Heart left ventricle (tissue), 16 donors: ENCODE measurements around the gene LASP1. TPM values are rescaled to one million over a fixed set of nuclear protein-coding genes. Genes with fewer than 3 reads are reported as not detected.

ENCODE experiments used
- ATAC-seq, 4 donors: fragments of 200-7000 bp; cut with Tn5 transposase; one replicate each; pipeline ENCODE4 v1.9.1; 2020 to 2022; ENCODE audit warnings: moderate library complexity in 4 of 4, mild to moderate bottlenecking in 3 of 4, moderate number of reproducible peaks in 1 of 4
- DNase-seq, 5 donors: peaks; one replicate each; pipeline ENCODE4 v3.0.0-alpha.2; 2020
- H3K27ac ChIP-seq, 12 donors: fragments of 200-600 bp; sonication (generic) in 4 of 12; one replicate each; pipeline versions ENCODE4 v1.5.0 to v1.8.0; 2016 to 2022; ENCODE audit warnings: mild to moderate bottlenecking in 2 of 12
- H3K27me3 ChIP-seq, 9 donors: fragments of 200-600 bp; sonication (generic) in 2 of 9; one replicate each; pipeline versions ENCODE4 v1.5.1 to v1.8.0; 2016 to 2022; ENCODE audit warnings: mild to moderate bottlenecking in 3 of 9
- H3K36me3 ChIP-seq, 9 donors: fragments of 200-600 bp; sonication (generic) in 2 of 9; one replicate each; pipeline versions ENCODE4 v1.5.0 to v1.8.0; 2018 to 2022; ENCODE audit warnings: mild to moderate bottlenecking in 2 of 9
- H3K4me1 ChIP-seq, 12 donors: fragments of 200-600 bp; sonication (generic) in 4 of 12; one replicate each; pipeline versions ENCODE4 v1.5.0 to v1.8.0; 2016 to 2022; ENCODE audit warnings: mild to moderate bottlenecking in 3 of 12
- H3K4me3 ChIP-seq, 12 donors: fragments of 200-600 bp; sonication (generic) in 4 of 12; one replicate each; pipeline versions ENCODE4 v1.5.0 to v1.8.0; 2017 to 2022; ENCODE audit warnings: mild to moderate bottlenecking in 9 of 12, moderate library complexity in 4 of 12
- H3K9me3 ChIP-seq, 12 donors: fragments of 200-600 bp; sonication (generic) in 4 of 12; one replicate each; pipeline versions ENCODE4 v1.5.0 to v1.8.0; 2016 to 2022; ENCODE audit warnings: mild to moderate bottlenecking in 1 of 12
- CTCF ChIP-seq, 12 donors: fragments of 200-600 bp; sonication (generic) in 4 of 12; IDR thresholded peaks; one replicate each; pipeline versions ENCODE4 v1.5.0 to v1.8.0; 2018 to 2022; ENCODE audit warnings: antibody characterized with exemption in 12 of 12, mild to moderate bottlenecking in 5 of 12
- POLR2A ChIP-seq, 2 donors: fragments of 450-650 bp; IDR thresholded peaks; one replicate each; pipeline ENCODE4 v1.6.1; 2017; ENCODE audit warnings: antibody characterized with exemption in 2 of 2, mild to moderate bottlenecking in 2 of 2, moderate library complexity in 2 of 2
- WGBS, 4 donors: extraction: QIAGEN DNeasy Blood & Tissue Kit in 2 of 4; methylation state at CpG; one replicate each; pipeline versions ENCODE4 v1.1.5 to v1.1.7; 2013 to 2018; 5-methylcytosine and 5-hydroxymethylcytosine counted together
- intact Hi-C, 10 donors: fragments of 100-400 bp; cut with DNase I; formaldehyde crosslinking; loops; one replicate each; pipeline versions ENCODE4 v1.11.1 to v1.14.2; 2022
- polyA plus RNA-seq, 2 donors: library from polyadenylated mRNA; stranded (reverse); fragments of 200-250 nt; gene quantifications; one replicate each; pipeline ENCODE4 v1.2.3, GENCODE V29; 2013
- total RNA-seq, 9 donors: library from RNA; depleted of rRNA in 2 of 9; stranded (reverse); fragments of >200 nt in 2 of 9; fragmentation: NEBNext Ultra II Directional in 3 of 9; extraction: Animal tissue kit (Norgen Biotek cat#: 25700) in 3 of 9; gene quantifications; one replicate each; pipeline versions ENCODE4 v1.1.0 to v1.2.4, GENCODE V29; 2016 to 2023
- donor health status: ischemic (EF 13 %, LVEDD 7.1; RV severe dilation, severe dysfunction).
- donor health status: healthy with polysubstance abuse.
- donor health status: DM: no; HTN: yes; CAD: no.
- donor health status: DM: no; HTN: no; CAD: no.
- donor health status: ischemic (EF 25% LVEDD 6.9; RV normal size, moderate dysfunction).
- donor health status: ischemic (EF 25% LVEDD 5.7; RV mildly dilated, moderate dysfunction).
- donor health status: healthy.
- donor health status: DM: yes; HTN: yes; CAD: no.
- donor health status: ischemic (EF 35%, LVEDD 5.7; RV mildly dilated, moderate dysfunction).
- donor health status: nonischemic (EF 11% LVEDD 7.7; RV severe dilation, severe dysfunction).
- donor health status: DM: yes; HTN: yes; CAD: no.
- donor health status: PGD.
- donor health status: ischemic (EF 29% LVEDD 5.4; RV normal size, mild dysfunction).
- donor health status: nonischemic (EF 23%, LVEDD 6.1; RV moderate dilation, normal function).

LASP1 gene
- total and polyA plus RNA-seq, 11 donors, result 18.2 to 88.2 (median 26.7) TPM

GRCh38 chr17:38899421-38899820, 29.6 kb downstream of the LASP1 start:
- Histone ChIP-seq H3K36me3 (peaks cover 0 to 68% (median 40%) of the 10 kb centered on the region in 9 donors), H3K27me3 (no peaks in the 10 kb centered on the region), H3K27ac (peak overlapping the region in 11 of 12 donors; percentile 52 to 85 (median 78))

GRCh38 chr17:38900978-38901656, 31.3 kb downstream of the LASP1 start:
- Histone ChIP-seq H3K27ac (peak overlapping the region; percentile 7 to 85 (median 55)), H3K4me1 (peaks cover 19 to 90% (median 69%) of the 10 kb centered on the region in 12 donors), H3K27me3 (no peaks in the 10 kb centered on the region), H3K36me3 (peaks cover 0 to 66% (median 42%) of the 10 kb centered on the region in 9 donors), H3K4me3 (peak overlapping the region in 1 of 12 donors; percentile 2), H3K9me3 (no peaks in the 10 kb centered on the region)
- TF ChIP-seq CTCF (IDR thresholded peaks at IDR 0.05), result no peak
- no peak for TF ChIP-seq POLR2A (IDR thresholded peaks at IDR 0.05)
- DNase-seq (peak in 2 of 5 donors; percentile 66 to 76), ATAC-seq (peak; percentile 5 to 70 (median 38))
- intact Hi-C loops, result no loop called here
- WGBS, 4 donors, result 21 to 32% (median 29%) methylated on average over 8 to 10 of the region's 10 CpGs

More at GRCh38 chr17:38899421-38899820, 29.6 kb downstream of the LASP1 start:
- no peak for DNase-seq
- Histone ChIP-seq H3K4me3 (peak overlapping the region in 1 of 12 donors; percentile 33), H3K9me3 (no peaks in the 10 kb centered on the region), H3K4me1 (peaks cover 19 to 90% (median 77%) of the 10 kb centered on the region in 12 donors)
- no peak for TF ChIP-seq CTCF (IDR thresholded peaks at IDR 0.05)
- no peak for ATAC-seq
- WGBS, 4 donors, result 83 to 99% (median 86%) methylated on average over 5 of the region's 5 CpGs
- intact Hi-C loops, result no loop called here

DNA sequence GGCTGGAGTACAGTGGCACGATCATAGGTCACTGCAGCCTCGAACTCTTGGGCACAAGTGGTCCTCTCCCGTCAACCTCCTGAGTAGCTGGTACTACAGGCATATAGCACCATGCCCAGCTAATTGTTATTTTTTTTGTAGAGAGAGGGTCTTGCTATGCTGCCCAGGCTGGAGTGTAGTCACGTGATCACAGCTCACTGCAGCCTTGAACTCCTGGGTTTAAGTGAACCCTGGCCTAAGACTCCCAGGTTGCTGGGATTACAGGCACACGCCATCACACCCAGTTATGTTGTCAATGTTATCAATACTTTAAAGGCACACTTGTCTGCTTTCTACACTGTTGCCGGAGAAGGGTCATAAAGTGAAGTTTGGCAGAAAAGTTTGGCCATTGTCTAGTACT, 33.5 kb downstream of the LASP1 start:
- WGBS, 4 donors, result 88 to 94% (median 93%) methylated on average over 6 of the region's 6 CpGs
- no peak overlapping the region for H3K4me3 ChIP-seq
- no peak overlapping the region for H3K27ac ChIP-seq
- ATAC-seq (no peak), DNase-seq (no peak)
- peaks cover 0 to 62% (median 38%) of the 10 kb centered on the region in 9 donors for H3K36me3 ChIP-seq
- peaks cover 6 to 90% (median 68%) of the 10 kb centered on the region in 12 donors for H3K4me1 ChIP-seq
- TF ChIP-seq POLR2A (IDR thresholded peaks at IDR 0.05) (no peak), CTCF (IDR thresholded peaks at IDR 0.05) (no peak)
- no peaks in the 10 kb centered on the region for H3K27me3 ChIP-seq
- H3K9me3 ChIP-seq, result no peaks in the 10 kb centered on the region
- intact Hi-C loops, result no loop called here

DNA sequence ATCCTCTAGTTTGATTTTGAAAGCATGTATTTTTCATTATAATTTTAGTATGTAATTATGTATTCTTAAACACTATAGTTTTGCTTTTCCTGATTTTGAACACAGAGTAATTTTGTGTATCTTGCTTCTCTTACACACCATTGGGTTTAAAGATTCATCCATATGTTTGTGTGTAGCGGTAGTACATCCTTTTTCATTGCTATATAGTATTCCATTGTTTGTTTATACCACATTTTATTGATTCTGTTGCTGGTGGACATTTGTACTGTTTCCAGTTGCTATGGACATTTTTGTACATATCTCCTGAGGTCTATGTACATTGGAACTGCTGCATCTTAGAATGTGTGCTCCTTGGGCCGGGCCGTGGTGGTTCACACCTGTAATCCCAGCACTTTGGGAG, 35.0 kb downstream of the LASP1 start:
- no peaks in the 10 kb centered on the region for H3K9me3 ChIP-seq
- no peak for TF ChIP-seq CTCF (IDR thresholded peaks at IDR 0.05)
- TF ChIP-seq POLR2A (IDR thresholded peaks at IDR 0.05), result no peak
- 96 to 99% (median 97%) methylated on average over 3 of the region's 3 CpGs for WGBS, 4 donors
- no peak overlapping the region for H3K27ac ChIP-seq
- H3K36me3 ChIP-seq, result peaks cover 0 to 54% (median 31%) of the 10 kb centered on the region in 9 donors
- peaks cover 4 to 90% (median 61%) of the 10 kb centered on the region in 12 donors for H3K4me1 ChIP-seq
- no peaks in the 10 kb centered on the region for H3K27me3 ChIP-seq
- no peak for ATAC-seq
- intact Hi-C loops, result loop anchor here in 3 of 10 donors (5.0 kb wide), 1 partner anchor 33 kb away; the partner anchor contains the start of gene LASP1 (in 3 of the 3)
- DNase-seq, result peak in 1 of 5 donors; percentile 23
- H3K4me3 ChIP-seq, result no peak overlapping the region
